GM12874 (cell line): ENCODE results near the gene NDUFA11.

Experiments used
- TF ChIP-seq, protein P1 (sequence below): IDR thresholded peaks from 2 replicates; pipeline ENCODE4 v1.5.1; 2011; ENCODE audit warnings: low read depth, mild to moderate bottlenecking, control low read depth, low read length, moderate library complexity; ENCODE audit not compliant: insufficient read depth

The NDUFA11 gene

DNA sequence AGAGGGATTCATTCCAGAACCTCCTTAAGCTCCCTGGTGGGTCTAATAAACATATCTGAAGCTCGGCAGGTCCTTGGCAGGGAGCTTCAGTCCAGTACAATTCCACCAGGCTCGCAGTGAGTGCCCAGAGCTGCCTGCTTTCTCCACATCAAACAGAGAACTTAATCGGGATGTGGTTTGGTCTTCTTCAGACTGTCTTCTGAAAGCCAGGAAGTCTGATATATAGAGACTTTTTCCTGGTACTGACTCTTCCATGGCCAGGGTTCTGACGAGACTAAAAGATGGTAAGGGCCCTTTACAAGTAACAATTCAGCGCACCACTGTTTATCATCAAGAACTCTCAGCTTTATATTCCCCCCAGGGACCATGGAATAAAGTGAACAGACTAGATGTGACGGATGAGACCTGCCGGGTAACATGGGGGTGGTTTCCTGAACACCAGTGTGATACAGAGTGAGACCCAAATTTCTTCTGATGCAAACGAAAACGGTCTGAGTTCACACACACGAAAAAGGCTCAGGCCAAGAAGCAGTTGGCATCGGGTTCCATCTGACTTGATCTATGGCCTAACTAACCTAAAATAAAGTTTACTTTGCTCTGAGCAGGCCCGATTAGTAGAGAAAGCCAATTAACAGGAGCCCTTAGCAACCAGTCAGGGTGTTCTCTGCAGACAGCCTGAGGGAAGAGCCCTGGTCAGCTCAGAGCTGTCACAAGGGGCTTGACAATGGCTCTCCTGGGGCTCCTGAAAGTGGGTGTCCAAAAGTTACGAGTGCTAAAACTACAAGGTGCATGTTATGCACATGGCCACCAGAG is 45.4 kb upstream of the NDUFA11 start:
- TF ChIP-seq, protein P1, sequence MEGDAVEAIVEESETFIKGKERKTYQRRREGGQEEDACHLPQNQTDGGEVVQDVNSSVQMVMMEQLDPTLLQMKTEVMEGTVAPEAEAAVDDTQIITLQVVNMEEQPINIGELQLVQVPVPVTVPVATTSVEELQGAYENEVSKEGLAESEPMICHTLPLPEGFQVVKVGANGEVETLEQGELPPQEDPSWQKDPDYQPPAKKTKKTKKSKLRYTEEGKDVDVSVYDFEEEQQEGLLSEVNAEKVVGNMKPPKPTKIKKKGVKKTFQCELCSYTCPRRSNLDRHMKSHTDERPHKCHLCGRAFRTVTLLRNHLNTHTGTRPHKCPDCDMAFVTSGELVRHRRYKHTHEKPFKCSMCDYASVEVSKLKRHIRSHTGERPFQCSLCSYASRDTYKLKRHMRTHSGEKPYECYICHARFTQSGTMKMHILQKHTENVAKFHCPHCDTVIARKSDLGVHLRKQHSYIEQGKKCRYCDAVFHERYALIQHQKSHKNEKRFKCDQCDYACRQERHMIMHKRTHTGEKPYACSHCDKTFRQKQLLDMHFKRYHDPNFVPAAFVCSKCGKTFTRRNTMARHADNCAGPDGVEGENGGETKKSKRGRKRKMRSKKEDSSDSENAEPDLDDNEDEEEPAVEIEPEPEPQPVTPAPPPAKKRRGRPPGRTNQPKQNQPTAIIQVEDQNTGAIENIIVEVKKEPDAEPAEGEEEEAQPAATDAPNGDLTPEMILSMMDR: no peak

DNA sequence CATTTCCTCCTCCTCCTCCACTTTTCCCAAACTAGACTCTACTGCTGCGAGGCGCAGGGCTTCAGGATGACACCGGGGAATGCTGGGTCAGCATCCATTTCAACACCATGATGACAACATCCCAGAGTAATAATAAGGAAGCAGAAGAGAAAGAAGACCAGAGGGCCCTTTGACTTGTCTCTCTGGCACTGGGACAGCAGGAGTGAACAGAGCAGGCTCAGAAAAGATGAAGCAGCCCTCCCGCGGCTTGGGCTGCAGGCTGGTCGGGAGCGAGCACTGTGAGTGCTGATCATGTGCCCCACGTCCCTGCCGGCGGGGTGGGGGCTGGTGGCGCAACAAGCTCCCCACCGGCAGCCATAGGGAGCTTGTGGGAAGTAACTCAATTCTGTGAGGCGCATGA is 43.8 kb upstream of the NDUFA11 start:
- TF ChIP-seq, protein P1: no peak

DNA sequence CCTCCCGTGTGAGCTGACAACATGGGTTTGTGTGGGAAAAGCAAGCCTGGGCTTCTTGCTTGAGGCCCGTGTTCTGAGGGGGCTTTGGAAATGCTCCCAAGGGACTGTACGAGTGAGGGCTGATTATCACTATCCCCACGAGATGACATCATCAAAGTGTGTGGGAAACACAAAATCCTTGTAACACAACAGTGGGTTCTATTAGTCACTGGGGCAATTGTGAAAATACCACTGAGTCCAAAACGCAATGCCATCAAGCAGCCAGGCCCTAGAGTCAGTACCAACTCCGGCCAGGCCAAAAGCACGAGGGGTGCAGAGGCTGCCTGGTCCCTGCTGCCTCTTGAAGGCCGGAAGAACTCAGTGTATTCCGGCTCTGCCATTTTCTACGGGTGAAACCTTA is 40.0 kb upstream of the NDUFA11 start:
- TF ChIP-seq, protein P1: no peak

- TF ChIP-seq, protein P1: no peak
Observed at GRCh38 chr19:5943045-5943444, 39.5 kb upstream of the NDUFA11 start.

DNA sequence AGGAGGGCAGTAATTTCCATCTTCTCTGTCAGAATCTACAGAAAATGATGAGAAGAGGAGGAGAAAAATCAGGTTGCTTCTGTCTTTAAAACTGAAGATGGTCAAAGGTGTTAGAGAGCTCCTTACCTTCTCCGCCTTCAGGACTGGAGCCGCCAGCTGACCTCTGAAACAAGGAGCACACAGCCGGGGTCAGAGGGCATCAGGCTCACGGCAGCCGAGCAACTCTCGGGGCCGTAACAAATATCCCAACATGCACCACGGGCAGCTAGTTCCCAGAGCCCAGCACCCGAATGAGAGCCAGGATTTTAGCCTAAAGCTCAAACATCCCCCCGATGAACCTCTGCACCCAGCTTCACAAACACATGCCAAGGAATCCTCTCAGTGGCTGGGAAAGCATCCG is 38.1 kb upstream of the NDUFA11 start:
- TF ChIP-seq, protein P1: no peak

- TF ChIP-seq, protein P1: no peak
Observed at GRCh38 chr19:5940260-5941208, 36.9 kb upstream of the NDUFA11 start.

- TF ChIP-seq, protein P1: no peak
Observed at GRCh38 chr19:5937550-5937949, 34.0 kb upstream of the NDUFA11 start.
